Loucy (cell line): ENCODE results near the gene FAM89B.

ENCODE experiments used
- CTCF ChIP-seq: fragments of 200-600 bp; sonication (generic); conservative IDR thresholded peaks from 2 replicates; pipeline ENCODE4 v1.5.1; 2014; ENCODE audit warnings: mild to moderate bottlenecking, antibody characterized with exemption, low read length
- EZH2phosphoT487 ChIP-seq: fragments of 200-600 bp; IDR thresholded peaks from 2 replicates; pipeline ENCODE4 v1.6.1; 2018; ENCODE audit warnings: antibody characterized with exemption, mild to moderate bottlenecking, moderate library complexity, borderline replicate concordance

- TF ChIP-seq CTCF (no peak), EZH2phosphoT487 (no peak)
Measured at GRCh38 chr11:65559535-65559934, 12.8 kb upstream of the FAM89B start.
